Rectal smooth muscle tissue (tissue), 1 donor: ENCODE results near the gene SIN3A.
A peak's percentile ranks its signal among the peaks of the same experiment; 100 is the strongest.
"Not testable (repeated sequence)": the region's sequence is repeated elsewhere in the genome, so short reads cannot be mapped to it uniquely, and the experiment has no call there.

Experiments
- H3K27ac ChIP-seq: one replicate; pipeline ENCODE4 v1.7.0; 2013; ENCODE audit warnings: low read depth, low read length, inconsistent platforms
- H3K27me3 ChIP-seq: one replicate; pipeline ENCODE4 v1.7.0; 2013; ENCODE audit warnings: low read length; ENCODE audit not compliant: control insufficient read depth, insufficient read depth
- H3K36me3 ChIP-seq: one replicate; pipeline ENCODE4 v1.7.0; 2013; ENCODE audit warnings: low read length; ENCODE audit not compliant: control insufficient read depth, insufficient read depth
- H3K4me1 ChIP-seq: one replicate; pipeline ENCODE4 v1.7.0; 2013; ENCODE audit warnings: low read length; ENCODE audit not compliant: control insufficient read depth, insufficient read depth
- H3K4me3 ChIP-seq: one replicate; pipeline ENCODE4 v1.7.0; 2013; ENCODE audit warnings: low read length
- H3K9ac ChIP-seq: one replicate; pipeline ENCODE4 v1.7.0; 2013; ENCODE audit warnings: low read length

The SIN3A gene

DNA sequence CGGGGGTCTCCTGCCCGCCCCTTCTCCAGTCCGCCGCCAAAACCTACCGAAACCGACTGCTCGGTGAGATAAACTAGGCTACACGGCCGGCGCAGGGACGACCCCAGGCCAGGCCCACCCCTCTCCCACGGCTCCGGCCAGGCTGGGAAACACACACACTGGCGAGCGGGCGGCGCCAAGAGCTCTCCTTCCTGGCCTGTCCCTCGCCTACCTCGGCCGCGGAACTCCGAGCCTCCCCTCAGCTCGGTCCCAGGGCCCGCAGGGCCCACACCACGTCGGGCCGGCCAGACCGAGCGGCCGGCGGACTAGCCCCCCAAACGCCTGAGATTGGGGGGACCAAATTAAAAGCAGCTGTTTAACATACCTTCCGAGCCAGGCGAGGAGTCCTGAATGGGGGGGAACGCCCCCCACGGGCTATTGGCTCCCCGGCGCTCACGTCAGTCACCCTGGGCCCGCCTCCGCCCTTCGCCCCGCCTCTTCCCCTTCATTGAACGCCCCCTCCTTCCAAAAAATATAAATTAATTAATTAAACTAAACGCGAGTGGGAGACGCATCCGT is 4.0 kb upstream of the SIN3A start:
- Histone ChIP-seq H3K4me3 (peak overlapping the region; percentile 88), H3K9ac (peak overlapping the region; percentile 69), H3K4me1 (peaks cover 10% of the 10 kb centered on the region), H3K27me3 (no peaks in the 10 kb centered on the region), H3K27ac (peak overlapping the region; percentile 86), H3K36me3 (no peaks in the 10 kb centered on the region)

DNA sequence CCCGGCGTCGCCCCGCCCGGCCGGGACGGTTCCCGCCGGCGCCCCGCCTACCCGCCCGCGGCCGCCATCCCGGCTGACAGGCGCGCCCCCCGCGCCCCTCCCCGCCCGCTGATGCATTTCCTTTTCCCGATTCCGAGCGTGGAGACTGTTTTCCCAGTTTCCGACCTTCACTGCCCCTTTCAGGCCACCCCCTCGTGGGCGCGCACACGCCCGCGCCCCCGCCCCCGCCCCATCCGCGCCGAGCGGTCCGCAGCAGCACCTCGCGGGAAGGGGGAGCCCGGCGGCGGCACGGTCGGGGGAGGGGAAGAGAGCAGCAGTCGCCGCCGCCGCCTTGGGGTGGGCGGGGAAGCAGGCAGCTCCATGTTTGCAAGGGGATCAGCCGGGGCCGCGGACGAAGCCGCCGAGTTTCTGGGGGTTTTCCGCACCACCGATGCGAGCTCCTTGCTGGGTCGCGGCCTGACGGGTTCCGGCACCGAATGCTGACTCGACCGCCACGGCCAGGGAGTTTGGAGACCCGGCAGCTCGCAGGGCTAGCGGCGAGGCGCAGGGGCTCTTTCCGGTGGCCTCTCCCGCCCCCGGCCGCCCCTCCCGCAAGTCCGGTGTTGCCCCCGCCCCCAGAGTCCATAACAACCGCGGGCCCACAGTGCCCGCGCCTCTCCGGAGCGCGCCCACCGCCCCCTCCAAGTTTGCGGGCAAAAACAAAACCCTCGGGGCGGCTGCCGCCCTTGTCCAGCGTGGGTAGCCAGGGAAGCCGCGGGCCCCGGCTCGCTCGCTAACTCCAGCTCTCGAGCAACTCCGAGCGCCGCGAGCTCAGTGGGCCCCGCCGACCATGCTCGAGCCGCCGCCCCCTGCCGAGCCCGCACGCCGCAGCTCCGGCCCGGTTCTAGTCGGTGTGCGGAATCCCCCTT is 3.2 kb upstream of the SIN3A start:
- H3K4me1 ChIP-seq: peaks cover 13% of the 10 kb centered on the region
- peak overlapping the region; percentile 86 for H3K27ac ChIP-seq
- H3K4me3 ChIP-seq: peak overlapping the region; percentile 88
- H3K9ac ChIP-seq: peak overlapping the region; percentile 16
- H3K36me3 ChIP-seq: no peaks in the 10 kb centered on the region
- no peaks in the 10 kb centered on the region for H3K27me3 ChIP-seq

DNA sequence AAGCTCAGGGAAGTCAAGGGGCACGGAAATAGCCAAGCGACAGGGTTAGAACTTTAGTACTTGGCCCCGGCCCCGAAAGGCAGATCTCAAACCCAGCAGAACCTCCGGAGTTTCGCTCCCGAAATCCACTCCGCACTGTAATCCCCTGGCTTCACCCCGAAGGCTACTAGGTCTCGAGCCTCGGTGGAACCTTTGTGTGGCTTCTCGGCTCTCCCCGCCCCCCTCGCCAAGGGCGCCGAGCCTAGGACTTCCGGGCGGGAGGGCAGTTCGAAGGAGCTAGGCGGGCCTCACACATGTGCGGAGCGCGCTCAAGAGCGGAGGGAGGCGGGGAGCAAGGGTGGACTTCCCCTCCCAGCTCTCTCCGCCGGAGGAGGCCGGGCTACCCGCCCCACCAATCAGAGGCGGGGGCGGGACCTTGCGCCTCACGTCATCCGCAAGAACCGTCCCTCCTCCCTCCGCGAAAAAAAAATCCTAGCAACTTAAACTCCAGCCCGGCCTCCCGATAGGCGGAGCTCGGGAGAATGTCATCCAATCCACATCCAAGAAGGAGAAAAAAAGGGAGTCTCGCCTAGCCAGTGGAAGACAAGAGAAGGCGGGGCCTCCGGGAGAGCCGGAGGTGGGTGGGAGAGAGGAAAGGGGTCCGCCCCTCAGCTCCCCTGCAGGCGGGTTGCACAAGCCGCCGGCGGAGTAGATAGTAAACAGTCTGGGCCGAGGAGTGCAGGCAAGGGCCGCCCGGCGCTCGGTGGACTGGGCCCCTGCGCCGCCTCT is 2.4 kb upstream of the SIN3A start:
- peak overlapping the region; percentile 88 for H3K9ac ChIP-seq
- H3K36me3 ChIP-seq: no peaks in the 10 kb centered on the region
- no peaks in the 10 kb centered on the region for H3K27me3 ChIP-seq
- H3K27ac ChIP-seq: peak overlapping the region; percentile 97
- H3K4me3 ChIP-seq: peak overlapping the region; percentile 88
- H3K4me1 ChIP-seq: peaks cover 16% of the 10 kb centered on the region

DNA sequence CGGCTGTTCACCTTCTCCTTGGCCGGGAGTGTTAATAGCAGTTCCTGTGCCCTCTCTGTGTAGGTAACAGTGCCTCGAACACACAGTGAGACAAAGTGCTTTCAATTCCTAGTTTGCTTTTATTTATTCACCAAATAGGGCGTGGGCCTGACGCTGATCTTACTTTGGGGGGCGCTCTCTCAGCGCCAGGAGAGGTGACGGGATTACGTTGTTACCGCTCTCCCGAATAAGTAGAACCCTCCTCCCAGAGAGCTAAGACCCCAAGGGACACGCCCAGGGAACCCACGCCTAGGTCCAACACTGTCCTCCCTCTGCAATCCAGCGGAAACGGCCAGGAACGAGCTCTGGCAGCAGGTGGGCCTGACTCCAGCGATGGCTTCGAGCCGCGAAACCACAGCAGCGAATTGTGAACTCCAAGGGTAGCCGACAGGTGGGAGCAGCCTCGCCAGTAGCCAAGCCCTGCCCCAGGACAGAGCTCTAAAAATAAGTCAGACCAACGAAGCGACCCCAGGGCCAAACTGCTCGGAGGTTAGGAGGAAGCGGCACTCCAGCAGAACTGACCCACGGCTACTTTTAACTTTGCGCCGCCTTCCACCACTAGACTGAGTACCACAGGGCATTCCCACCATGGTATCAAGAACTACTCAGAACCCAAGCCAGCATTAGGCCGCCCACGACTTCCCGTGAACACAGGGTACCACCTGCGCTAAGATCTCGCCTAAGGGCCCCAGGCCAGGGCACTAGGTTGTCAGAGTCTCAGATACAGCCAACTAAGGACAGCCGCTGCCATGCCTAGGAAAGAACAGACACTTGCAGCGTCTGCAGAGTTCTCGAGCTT is 1.6 kb upstream of the SIN3A start:
- Histone ChIP-seq H3K9ac (peak overlapping the region; percentile 88), H3K4me1 (peaks cover 16% of the 10 kb centered on the region), H3K27ac (peak overlapping the region; percentile 97), H3K36me3 (no peaks in the 10 kb centered on the region), H3K27me3 (no peaks in the 10 kb centered on the region), H3K4me3 (peak overlapping the region; percentile 65)

DNA sequence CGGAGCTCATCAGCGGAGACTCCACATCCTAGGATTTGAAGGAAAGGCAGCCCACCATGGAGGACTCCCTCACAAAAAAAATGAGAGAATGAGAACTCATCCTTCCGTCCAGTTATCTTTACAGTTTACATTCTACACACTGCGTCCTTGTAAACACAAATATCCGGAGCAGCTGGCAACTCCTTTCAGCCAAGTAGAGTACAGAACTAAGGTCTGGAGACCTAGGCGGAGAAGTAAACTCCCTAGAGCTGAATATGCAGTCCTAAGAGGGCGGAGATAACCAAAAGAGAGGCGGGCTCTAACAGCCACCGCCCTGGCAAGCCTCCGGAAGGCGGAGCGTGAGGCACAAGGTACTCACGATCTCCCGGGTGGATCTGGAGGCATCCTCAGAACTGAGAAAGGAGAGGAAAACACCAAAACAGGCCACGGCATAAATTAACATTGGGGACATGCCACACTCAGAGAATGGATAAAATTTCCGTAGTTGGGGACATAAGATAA is 924 bp upstream of the SIN3A start:
- Histone ChIP-seq H3K9ac (peak overlapping the region; percentile 88), H3K4me1 (peaks cover 16% of the 10 kb centered on the region), H3K36me3 (no peaks in the 10 kb centered on the region), H3K27me3 (no peaks in the 10 kb centered on the region), H3K27ac (peak overlapping the region; percentile 97), H3K4me3 (peak overlapping the region; percentile 65)

DNA sequence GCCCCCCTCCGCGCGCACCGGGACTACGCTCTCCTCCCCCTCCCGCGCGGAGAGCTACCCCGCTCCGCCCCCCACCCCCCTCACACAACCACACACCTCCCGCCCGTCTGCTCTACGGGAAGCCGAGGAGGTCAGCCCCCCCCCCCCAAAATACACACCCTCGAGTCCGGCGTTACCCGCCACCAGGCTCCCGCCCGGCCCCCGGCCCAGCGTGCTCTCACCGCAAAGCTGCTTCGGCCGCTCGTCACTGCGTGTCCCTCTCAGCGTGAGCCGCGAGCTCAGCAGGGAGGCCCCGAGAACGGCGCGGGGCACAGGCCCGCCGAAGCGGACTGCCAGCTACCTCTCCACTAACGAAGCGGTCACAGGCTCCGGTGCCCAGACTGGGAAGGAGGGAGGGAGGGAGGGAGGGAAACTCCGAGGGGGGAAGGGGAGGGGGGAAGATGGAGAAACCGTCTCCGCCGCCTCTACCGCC is 252 bp downstream of the SIN3A start:
- H3K9ac ChIP-seq: peak overlapping the region; percentile 93
- peaks cover 3% of the 10 kb centered on the region for H3K36me3 ChIP-seq
- peak overlapping the region; percentile 89 for H3K4me3 ChIP-seq
- H3K27me3 ChIP-seq: no peaks in the 10 kb centered on the region
- peak overlapping the region; percentile 100 for H3K27ac ChIP-seq
- H3K4me1 ChIP-seq: peaks cover 15% of the 10 kb centered on the region

DNA sequence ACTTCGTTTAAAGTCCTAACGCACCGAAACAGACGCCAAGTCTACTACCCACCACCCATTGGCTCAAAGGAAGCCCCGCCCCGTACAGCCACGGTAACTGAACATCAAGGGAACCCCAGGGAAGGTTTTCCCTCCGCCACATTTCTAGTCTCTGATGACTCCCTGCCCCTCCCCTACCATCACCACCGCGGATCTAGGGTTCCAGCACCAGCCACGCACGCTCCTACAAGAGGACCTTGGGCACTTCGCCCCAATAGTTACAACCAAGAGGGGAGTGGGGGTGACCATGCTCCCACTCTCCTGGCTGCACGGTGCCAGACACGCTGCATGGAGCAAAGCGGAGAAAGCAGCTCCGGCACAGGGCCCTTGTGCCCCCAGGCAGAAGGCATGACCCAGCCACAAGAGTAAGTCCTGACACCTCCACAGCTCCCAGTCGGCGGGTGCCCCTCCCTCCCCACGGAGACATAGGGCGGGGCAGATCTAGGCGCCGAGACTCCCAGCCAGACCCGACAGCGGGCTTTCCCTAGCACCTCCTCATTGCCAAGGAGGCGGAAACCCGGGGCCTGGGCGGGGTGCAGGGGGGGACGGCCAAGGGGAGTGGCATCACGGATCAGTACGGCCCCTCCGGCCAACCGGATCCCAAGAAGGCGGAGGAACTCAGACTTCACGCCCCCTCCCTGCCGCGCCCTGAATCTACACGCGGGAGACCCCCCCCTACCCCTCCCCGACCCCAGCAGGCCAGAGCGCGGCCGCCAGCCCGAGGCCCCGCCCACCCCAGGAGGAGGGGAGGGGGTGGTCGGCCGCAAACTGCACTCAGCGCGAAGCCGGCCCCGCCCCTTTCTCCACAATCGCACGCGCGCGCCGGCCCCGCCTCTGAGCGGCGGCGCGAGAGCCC is 936 bp downstream of the SIN3A start:
- H3K4me1 ChIP-seq: peaks cover 15% of the 10 kb centered on the region
- H3K27ac ChIP-seq: peak overlapping the region; percentile 100
- H3K4me3 ChIP-seq: peak overlapping the region; percentile 95
- H3K9ac ChIP-seq: peak overlapping the region; percentile 83
- H3K27me3 ChIP-seq: no peaks in the 10 kb centered on the region
- H3K36me3 ChIP-seq: peaks cover 3% of the 10 kb centered on the region

DNA sequence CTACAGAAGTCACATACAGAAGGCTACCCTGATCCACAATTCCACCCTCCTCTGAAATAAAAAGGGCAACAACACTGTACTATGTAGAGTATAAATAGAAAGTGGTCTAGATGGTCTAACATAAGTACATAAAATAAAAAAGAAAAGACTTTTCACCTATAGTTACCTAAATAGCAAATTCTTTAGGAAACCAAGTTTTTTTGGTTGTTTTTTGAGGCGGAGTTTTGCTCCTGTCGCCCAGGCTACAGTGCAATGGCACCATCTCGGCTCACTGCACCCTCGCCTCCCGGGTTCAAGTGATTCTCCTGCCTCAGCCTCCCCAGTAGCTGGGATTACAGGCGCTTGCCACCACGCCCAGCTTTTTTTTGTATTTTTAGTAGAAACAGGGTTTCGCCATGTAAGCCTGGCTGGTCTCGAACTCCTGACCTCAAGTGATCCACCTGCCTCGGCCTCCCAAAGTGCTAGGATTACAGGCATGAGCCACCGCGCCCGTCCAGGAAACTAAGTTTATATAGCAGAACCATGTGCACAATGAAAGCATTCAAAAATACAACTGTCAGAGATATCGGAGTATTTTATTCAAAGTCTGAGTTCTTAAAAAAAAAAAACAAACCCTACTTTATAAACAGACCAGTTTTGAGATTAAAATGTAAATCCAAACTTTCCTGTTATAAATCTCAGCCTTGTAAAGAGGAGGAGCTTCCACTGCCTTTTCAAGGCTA is 1.7 kb downstream of the SIN3A start:
- H3K36me3 ChIP-seq: peaks cover 3% of the 10 kb centered on the region
- no peaks in the 10 kb centered on the region for H3K27me3 ChIP-seq
- no peak overlapping the region for H3K9ac ChIP-seq
- H3K4me1 ChIP-seq: peaks cover 15% of the 10 kb centered on the region
- H3K27ac ChIP-seq: peak overlapping the region; percentile 100
- H3K4me3 ChIP-seq: peak overlapping the region; percentile 95

DNA sequence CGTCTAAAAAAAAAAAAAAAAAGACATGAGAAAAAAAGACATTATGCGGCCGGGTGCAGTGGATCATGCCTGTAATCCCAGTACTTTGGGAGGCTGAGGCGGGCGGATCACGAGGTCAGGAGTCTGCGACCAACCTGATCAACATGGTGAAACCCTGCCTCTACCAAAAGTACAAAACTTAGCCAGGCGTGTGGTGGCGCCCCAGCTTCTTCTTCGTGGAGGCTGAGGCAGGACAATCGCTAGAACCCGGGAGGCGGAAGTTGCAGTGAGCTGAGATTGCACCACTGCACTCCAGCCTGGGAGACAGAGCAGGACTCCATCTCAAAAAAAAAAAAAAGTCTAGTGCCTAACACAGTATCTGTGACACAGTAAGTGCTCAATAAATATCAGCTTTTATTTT is 3.3 kb downstream of the SIN3A start:
- not testable (repeated sequence) for H3K27ac ChIP-seq, H3K27me3 ChIP-seq, H3K9ac ChIP-seq, H3K4me3 ChIP-seq, H3K36me3 ChIP-seq
- H3K4me1 ChIP-seq: peaks cover 13% of the 10 kb centered on the region

DNA sequence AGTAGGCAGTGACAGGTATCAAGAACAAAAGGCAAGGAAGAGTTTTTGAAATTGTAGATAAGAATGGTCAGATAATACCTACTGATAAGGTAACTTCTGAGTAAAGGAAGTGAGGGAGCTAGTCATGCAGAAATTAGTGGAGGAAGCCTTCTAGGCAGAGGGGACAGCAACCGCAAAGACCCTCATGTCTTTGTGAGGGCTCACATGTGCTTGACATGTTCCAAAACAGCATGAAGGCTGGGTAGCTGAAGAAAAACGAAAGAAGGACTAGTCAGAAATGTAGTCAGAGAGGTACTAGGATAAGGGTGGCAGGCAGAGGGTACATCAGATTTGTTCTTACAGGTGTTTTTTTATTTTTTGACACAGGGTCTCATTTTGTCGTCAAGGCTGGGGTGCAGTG is 5.3 kb downstream of the SIN3A start:
- H3K4me1 ChIP-seq: peaks cover 7% of the 10 kb centered on the region
- H3K4me3 ChIP-seq: no peak overlapping the region
- H3K27ac ChIP-seq: no peak overlapping the region

More for the DNA sequence above, 5.3 kb downstream of the SIN3A start:
- H3K9ac ChIP-seq: no peak overlapping the region
- no peaks in the 10 kb centered on the region for H3K27me3 ChIP-seq
- peaks cover 3% of the 10 kb centered on the region for H3K36me3 ChIP-seq
